Endothelial cell of umbilical vein (primary cell): ENCODE results near the gene REC8. TPM values are rescaled to one million over a fixed set of nuclear protein-coding genes. Genes with fewer than 3 reads are reported as not detected.

Experiments used
- BruUV-seq: library from RNA; stranded (reverse); fragments of 400-500 nt; replicated peaks from 2 replicates; lab custom pipeline; 2021; lab: Mats Ljungman, UMichigan
- CTCF ChIA-PET: fragments of 300-600, 350-600 bp; sonication (Branson Sonifier 250); formaldehyde crosslinking; loops from one replicate; lab custom pipeline; 2021; ENCODE audit warnings: antibody characterized with exemption, inconsistent platforms; lab: Charles Lee
- POLR2A ChIA-PET: fragments of 300-600, 350-600 bp; sonication (Branson Sonifier 250); formaldehyde crosslinking; loops from one replicate; lab custom pipeline; 2021; ENCODE audit warnings: antibody characterized with exemption, inconsistent platforms; lab: Charles Lee
- DNase-seq: peaks from one replicate; pipeline ENCODE4 v3.0.0-alpha.2; 2011; ENCODE audit warnings: low read depth, low spot score
- FAIRE-seq: peaks from 2 replicates; lab custom pipeline; 2011; peaks lifted over from hg19 to GRCh38; lab: Jason Lieb, UNC
- H2AFZ ChIP-seq: 2 replicates; pipeline ENCODE4 v1.6.0; 2012; ENCODE audit warnings: low read depth, low read length, control low read depth, inconsistent platforms
- H3K27ac ChIP-seq: 2 replicates; pipeline ENCODE4 v1.5.1; 2011; ENCODE audit warnings: low read depth, mild to moderate bottlenecking, control low read depth, low read length, moderate library complexity; ENCODE audit not compliant: insufficient read depth
- H3K27me3 ChIP-seq, 2 experiments: 2 replicates each; pipeline versions ENCODE4 v1.6.0 to v1.6.1; 2011; ENCODE audit warnings: low read length in 2 of 2, mixed read lengths in 1 of 2; ENCODE audit not compliant: control insufficient read depth in 2 of 2, insufficient read depth in 2 of 2
- H3K36me3 ChIP-seq, 2 experiments: 2 replicates in 1 of 2; 3 replicates in 1 of 2; pipeline ENCODE4 v1.5.1; 2011; ENCODE audit warnings: low read length in 2 of 2, mild to moderate bottlenecking in 1 of 2, moderate library complexity in 1 of 2; ENCODE audit not compliant: control insufficient read depth in 2 of 2, insufficient read depth in 2 of 2; ENCODE audit errors: extremely low read depth in 1 of 2
- H3K4me1 ChIP-seq: 3 replicates; pipeline ENCODE4 v1.5.1; 2011; ENCODE audit warnings: mild to moderate bottlenecking, low read length; ENCODE audit not compliant: control insufficient read depth, insufficient read depth; ENCODE audit errors: extremely low read depth
- H3K4me2 ChIP-seq: 2 replicates; pipeline ENCODE4 v1.6.1; 2011; ENCODE audit warnings: low read length, control low read depth, mixed read lengths; ENCODE audit not compliant: insufficient read depth
- H3K4me3 ChIP-seq, 3 experiments: fragments of 200-600 bp in 1 of 3; sonication (generic), shearing (Covaris generic) in 1 of 3; replicated peaks in 1 of 3; 2 replicates each; pipeline ENCODE4 v1.5.1; 2011 to 2016; ENCODE audit warnings: control low read depth in 3 of 3, low read length in 3 of 3, mild to moderate bottlenecking in 2 of 3, inconsistent platforms in 1 of 3, low read depth in 1 of 3, moderate library complexity in 1 of 3; ENCODE audit not compliant: insufficient read depth in 1 of 3
- H3K79me2 ChIP-seq: 2 replicates; pipeline ENCODE4 v1.6.0; 2012; ENCODE audit warnings: low read length, inconsistent platforms; ENCODE audit not compliant: control insufficient read depth, insufficient read depth
- H3K9ac ChIP-seq: replicated peaks from 2 replicates; pipeline ENCODE3; 2011; ENCODE audit warnings: low read length, control low read depth; ENCODE audit not compliant: insufficient read depth; ENCODE audit errors: extremely low read depth
- H3K9me1 ChIP-seq: replicated peaks from 3 replicates; pipeline ENCODE4 v1.6.0; 2011; ENCODE audit warnings: mild to moderate bottlenecking, low read length; ENCODE audit not compliant: control insufficient read depth, insufficient read depth; ENCODE audit errors: extremely low read depth
- H3K9me3 ChIP-seq: replicated peaks from 2 replicates; pipeline ENCODE4 v1.5.1; 2012; ENCODE audit warnings: low read length, inconsistent platforms; ENCODE audit not compliant: control insufficient read depth, insufficient read depth
- H4K20me1 ChIP-seq: replicated peaks from 2 replicates; pipeline ENCODE3; 2011; ENCODE audit warnings: mild to moderate bottlenecking, low read length; ENCODE audit not compliant: control insufficient read depth, insufficient read depth; ENCODE audit errors: extremely low read depth
- CTCF ChIP-seq, 2 donors: IDR thresholded peaks; 1 replicate in 1 of 2; 2 replicates in 1 of 2; pipeline ENCODE4 v1.5.1; 2011; ENCODE audit warnings: low read length in 2 of 2, mild to moderate bottlenecking in 2 of 2, moderate library complexity in 2 of 2, control low read depth in 1 of 2, inconsistent platforms in 1 of 2, low read depth in 1 of 2; ENCODE audit not compliant: insufficient read depth in 1 of 2; ENCODE audit errors: extremely low read depth in 1 of 2
- GATA2 ChIP-seq: IDR thresholded peaks from 2 replicates; pipeline ENCODE4 v1.7.0; 2011; ENCODE audit warnings: low read depth, mild to moderate bottlenecking, moderate library complexity, mixed read lengths, low read length; ENCODE audit not compliant: insufficient read length, insufficient read depth
- MYC ChIP-seq: IDR thresholded peaks from one replicate; pipeline ENCODE4 v1.6.1; 2011; ENCODE audit warnings: mild to moderate bottlenecking, low read depth, low read length
- POLR2A ChIP-seq: IDR thresholded peaks from 2 replicates; pipeline ENCODE4 v1.6.1; 2012; ENCODE audit warnings: low read depth, mild to moderate bottlenecking, control low read depth, low read length
- POLR2AphosphoS5 ChIP-seq: IDR thresholded peaks from 2 replicates; pipeline ENCODE4 v1.6.1; 2012; ENCODE audit warnings: low read depth, mild to moderate bottlenecking, control low read depth, low read length, moderate library complexity; ENCODE audit not compliant: insufficient read depth
- dilution Hi-C: fragments of 300-500 bp; cut with MboI; formaldehyde crosslinking; loops from one replicate; pipeline ENCODE4 v1.15.0; 2019; ENCODE audit warnings: low sequenced_read_pairs; ENCODE audit not compliant: extremely low pct_ligation_motif_present
- intact Hi-C: fragments of 100-400 bp; cut with micrococcal nuclease; formaldehyde crosslinking; loops from one replicate; pipeline ENCODE4 v1.10.0; 2022
- polyA plus RNA-seq, 4 experiments: library from polyadenylated mRNA; depleted of rRNA in 3 of 4; stranded (reverse) in 3 of 4; unstranded in 1 of 4; fragments of >200 nt; gene quantifications; 2 replicates each; pipeline versions ENCODE4 v1.2.1 to v1.2.3, GENCODE V29; 2011 to 2012; ENCODE audit warnings: missing spikeins in 1 of 4
- total RNA-seq: library from RNA; stranded (reverse); gene quantifications from 2 replicates; pipeline ENCODE4 v1.2.3, GENCODE V29; 2021
- TF ChIP-seq, protein P1 (sequence below): IDR thresholded peaks from 2 replicates; pipeline ENCODE4 v1.6.1; 2011; ENCODE audit not compliant: insufficient read depth, insufficient read length

Gene REC8
- total and polyA plus RNA-seq, 2 donors (not counting 3 experiments of a cell fraction or from before 2014, with no cell fraction given), result 12.5 to 33.6 TPM

- no peak overlapping the region for H3K9ac ChIP-seq
- no peak overlapping the region for H3K4me3 ChIP-seq
- no peaks in the 10 kb centered on the region for H3K27me3 ChIP-seq
- H3K4me1 ChIP-seq, result peaks cover 17% of the 10 kb centered on the region
- H2AFZ ChIP-seq, result no peak overlapping the region
- H3K9me1 ChIP-seq, result no peaks in the 10 kb centered on the region
- peaks cover 37% of the 10 kb centered on the region for H3K79me2 ChIP-seq
- ChIA-PET POLR2A (no interaction called here), CTCF (no interaction called here)
- H3K9me3 ChIP-seq, result no peaks in the 10 kb centered on the region
- FAIRE-seq (no peak), DNase-seq (no peak)
- peaks cover 5 to 18% of the 10 kb centered on the region in 2 experiments for H3K36me3 ChIP-seq
- H4K20me1 ChIP-seq, result no peaks in the 10 kb centered on the region
- intact Hi-C loops, result no loop called here
- no peak for TF ChIP-seq MYC
- TF ChIP-seq POLR2AphosphoS5, result no peak
- TF ChIP-seq GATA2, result no peak
- no peak for TF ChIP-seq POLR2A
- TF ChIP-seq, protein P1, sequence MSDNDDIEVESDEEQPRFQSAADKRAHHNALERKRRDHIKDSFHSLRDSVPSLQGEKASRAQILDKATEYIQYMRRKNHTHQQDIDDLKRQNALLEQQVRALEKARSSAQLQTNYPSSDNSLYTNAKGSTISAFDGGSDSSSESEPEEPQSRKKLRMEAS, result no peak
- TF ChIP-seq CTCF (IDR thresholded peaks at IDR 0.05; ENCODE audit: extremely low read depth in 1 of 2, insufficient read depth in 1 of 2, low read depth in 1 of 2, low read length in 2 of 2), result no peak
- H3K27ac ChIP-seq, result no peak overlapping the region
- dilution Hi-C loops, result no loop called here
- BruUV-seq, result no TSS peak
- no peak overlapping the region for H3K4me2 ChIP-seq
These were observed 21.1 kb downstream of the REC8 start for GRCh38 chr14:24192933-24193332.
